GM19043 (cell line): ENCODE results near the gene PRAMEF4.
"Not testable (repeated sequence)": the region's sequence is repeated elsewhere in the genome, so short reads cannot be mapped to it uniquely, and the experiment has no call there.

Experiments used
- ATAC-seq: cut with Tn5 transposase; IDR thresholded peaks from one replicate; pipeline ENCODE4 v1.9.1; 2021; ENCODE audit warnings: low read depth; ENCODE audit not compliant: unreplicated experiment

PRAMEF4 gene

DNA sequence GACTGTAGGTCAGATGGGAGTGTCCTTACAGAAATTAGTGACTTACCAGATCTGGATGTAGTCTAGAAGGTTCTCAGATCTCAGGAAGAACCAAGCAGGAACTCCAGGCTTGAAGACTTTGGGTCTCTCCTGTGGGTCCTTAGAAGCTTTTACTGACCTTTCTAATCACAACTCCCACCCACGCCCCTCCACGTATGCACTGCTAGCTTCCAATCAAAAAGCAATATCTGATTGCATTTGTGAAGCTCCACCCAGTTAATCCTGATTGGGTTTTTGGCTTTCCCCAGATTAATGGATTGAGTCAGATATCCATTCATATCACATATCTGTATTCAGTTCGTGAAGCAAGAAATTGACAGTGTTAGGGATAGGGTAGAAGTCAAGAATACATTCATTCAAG, at the start of gene PRAMEF4:
TSS of gene PRAMEF4 (minus strand) at position 101 of the 400 bp plus-strand sequence. CDS start 2,807 bp downstream, outside the sequence.
- not testable (repeated sequence) for ATAC-seq

DNA sequence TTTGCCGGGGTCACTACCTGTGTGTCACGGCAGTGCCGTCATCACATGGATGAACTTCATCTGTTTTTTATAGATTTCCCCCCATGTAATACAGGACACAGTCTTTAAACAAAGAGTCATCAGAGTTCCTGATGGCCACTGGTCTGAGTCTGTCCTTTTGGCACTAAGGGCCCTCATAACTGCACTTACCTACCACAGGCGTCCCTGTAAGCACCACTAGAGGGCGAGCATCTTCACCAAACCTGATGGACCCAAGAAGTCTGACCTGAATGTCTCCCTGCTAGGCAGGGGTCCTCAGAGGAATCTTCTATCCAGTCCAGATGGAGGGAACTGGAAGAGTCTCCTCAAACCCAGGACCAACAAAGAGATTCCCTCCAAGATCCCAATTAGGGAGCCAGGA, 38.4 kb upstream of the PRAMEF4 start:
- not testable (repeated sequence) for ATAC-seq

GRCh38 chr1:12921749-12922148, 35.7 kb upstream of the PRAMEF4 start:
- ATAC-seq, result not testable (repeated sequence)

GRCh38 chr1:12916310-12916709, 30.3 kb upstream of the PRAMEF4 start, which contains the start of gene PRAMEF7:
Gene PRAMEF7, plus strand, starts transcription at chr1:12916610. Its CDS starts 1,083 bp downstream, at chr1:12917693.
- not testable (repeated sequence) for ATAC-seq

- not testable (repeated sequence) for ATAC-seq
Observed at GRCh38 chr1:12903793-12904572, 18.0 kb upstream of the PRAMEF4 start.

GRCh38 chr1:12899186-12899585, 13.2 kb upstream of the PRAMEF4 start:
- ATAC-seq, result not testable (repeated sequence)

DNA sequence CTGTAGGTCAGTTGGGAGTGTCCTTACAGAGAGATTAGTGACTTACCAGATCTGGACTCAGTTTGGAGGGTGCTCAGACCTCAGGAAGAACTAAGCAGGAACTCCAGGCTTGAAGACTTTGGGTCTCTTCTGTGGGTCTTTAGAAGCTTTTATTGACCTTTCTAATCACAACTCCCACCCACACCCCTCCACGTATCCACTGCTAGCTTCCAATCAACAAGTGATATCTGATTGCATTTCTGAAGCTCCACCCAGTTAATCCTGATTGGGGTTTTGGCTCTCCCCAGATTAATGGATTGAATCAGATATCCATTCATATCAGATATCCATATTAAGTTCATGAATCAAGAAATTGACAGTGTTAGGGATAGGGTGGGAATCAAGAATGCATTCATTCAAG, 12.2 kb upstream of the PRAMEF4 start, which contains the start of gene PRAMEF10:
TSS of gene PRAMEF10 (minus strand) at position 101 of the 400 bp plus-strand sequence. CDS start 2,423 bp downstream, outside the sequence.
- not testable (repeated sequence) for ATAC-seq

- ATAC-seq, result not testable (repeated sequence)
Observed at GRCh38 chr1:12878453-12878852, 7.5 kb downstream of the PRAMEF4 start.

- not testable (repeated sequence) for ATAC-seq
Observed at GRCh38 chr1:12863131-12863880, 22.7 kb downstream of the PRAMEF4 start.

DNA sequence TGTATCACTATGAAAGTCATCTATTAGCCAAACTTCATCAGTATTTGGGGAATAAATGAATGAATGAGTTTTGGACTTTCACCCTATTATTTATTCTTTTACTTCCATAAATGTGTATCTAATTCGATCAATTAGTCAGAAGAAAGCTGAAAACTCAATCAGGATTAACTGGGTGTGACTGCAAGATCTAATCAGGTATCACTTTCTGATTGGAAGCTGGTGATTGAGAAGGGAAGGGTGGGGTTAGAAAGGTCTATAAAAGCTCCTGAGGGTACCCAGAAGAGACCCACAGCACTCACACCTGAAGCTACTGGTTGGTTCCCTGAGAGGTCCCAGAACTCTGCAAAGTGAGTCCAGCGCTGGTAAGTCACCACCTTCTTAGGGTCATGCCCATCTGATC, 29.2 kb downstream of the PRAMEF4 start, which contains the start of gene PRAMEF2:
TSS of gene PRAMEF2 (plus strand) at position 301 of the 400 bp plus-strand sequence. CDS start 1,924 bp downstream, outside the sequence.
- ATAC-seq, result not testable (repeated sequence)

DNA sequence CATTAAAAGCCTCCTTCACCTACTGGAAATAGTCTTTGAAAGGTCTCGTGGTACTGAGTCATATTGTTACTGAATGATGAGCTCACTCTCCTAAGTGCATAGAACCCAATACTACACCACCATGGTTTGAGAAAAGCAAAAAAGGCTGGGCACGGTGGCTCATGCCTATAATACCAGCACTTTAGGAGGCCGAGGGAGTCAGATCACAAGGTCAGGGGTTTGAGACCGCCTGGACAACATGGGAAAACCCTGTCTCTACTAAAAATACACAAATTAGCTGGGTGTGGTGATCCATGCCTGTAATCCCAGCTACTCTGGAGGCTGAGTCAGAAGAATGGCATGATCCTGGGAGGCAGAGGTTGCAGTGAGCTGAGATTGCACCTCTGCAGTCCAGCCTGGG, 34.2 kb downstream of the PRAMEF4 start:
- no peak for ATAC-seq

DNA sequence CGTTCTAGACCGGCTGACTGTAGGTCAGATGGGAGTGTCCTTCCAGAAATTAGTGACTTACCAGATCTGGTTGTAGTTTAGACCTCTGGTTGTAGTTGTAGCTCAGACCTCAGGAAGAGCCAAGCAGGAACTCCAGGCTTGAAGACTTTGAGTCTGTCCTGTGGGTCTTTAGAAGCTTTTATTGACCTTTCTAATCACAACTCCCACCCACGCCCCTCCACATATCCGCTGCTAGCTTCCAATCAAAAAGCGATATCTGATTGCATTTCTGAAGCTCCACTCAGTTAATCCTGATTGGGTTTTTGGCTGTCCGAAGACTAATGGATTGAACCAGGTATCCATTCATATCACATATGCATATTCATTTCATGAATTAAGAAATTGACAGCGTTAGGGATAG, 37.4 kb downstream of the PRAMEF4 start, which contains the start of gene HNRNPCL1:
TSS of gene HNRNPCL1 (minus strand) at position 101 of the 400 bp plus-strand sequence. CDS start 431 bp downstream, outside the sequence.
- not testable (repeated sequence) for ATAC-seq

- ATAC-seq, result not testable (repeated sequence)
Observed at GRCh38 chr1:12833251-12833650, 52.8 kb downstream of the PRAMEF4 start.

GRCh38 chr1:12831310-12831709, 54.7 kb downstream of the PRAMEF4 start, which contains the start of gene PRAMEF11:
Gene PRAMEF11, minus strand, starts transcription at chr1:12831410. Its CDS starts 2,621 bp downstream, at chr1:12828789.
- ATAC-seq, result not testable (repeated sequence)
